Measurements from ENCODE around the gene TCF7L1. TPM values are rescaled to one million over a fixed set of nuclear protein-coding genes. Genes with fewer than 3 reads are reported as not detected.

TCF7L1 gene
- total and polyA plus RNA-seq, 5 donors, result 12.0 to 13.8 (median 12.9) TPM

DNA sequence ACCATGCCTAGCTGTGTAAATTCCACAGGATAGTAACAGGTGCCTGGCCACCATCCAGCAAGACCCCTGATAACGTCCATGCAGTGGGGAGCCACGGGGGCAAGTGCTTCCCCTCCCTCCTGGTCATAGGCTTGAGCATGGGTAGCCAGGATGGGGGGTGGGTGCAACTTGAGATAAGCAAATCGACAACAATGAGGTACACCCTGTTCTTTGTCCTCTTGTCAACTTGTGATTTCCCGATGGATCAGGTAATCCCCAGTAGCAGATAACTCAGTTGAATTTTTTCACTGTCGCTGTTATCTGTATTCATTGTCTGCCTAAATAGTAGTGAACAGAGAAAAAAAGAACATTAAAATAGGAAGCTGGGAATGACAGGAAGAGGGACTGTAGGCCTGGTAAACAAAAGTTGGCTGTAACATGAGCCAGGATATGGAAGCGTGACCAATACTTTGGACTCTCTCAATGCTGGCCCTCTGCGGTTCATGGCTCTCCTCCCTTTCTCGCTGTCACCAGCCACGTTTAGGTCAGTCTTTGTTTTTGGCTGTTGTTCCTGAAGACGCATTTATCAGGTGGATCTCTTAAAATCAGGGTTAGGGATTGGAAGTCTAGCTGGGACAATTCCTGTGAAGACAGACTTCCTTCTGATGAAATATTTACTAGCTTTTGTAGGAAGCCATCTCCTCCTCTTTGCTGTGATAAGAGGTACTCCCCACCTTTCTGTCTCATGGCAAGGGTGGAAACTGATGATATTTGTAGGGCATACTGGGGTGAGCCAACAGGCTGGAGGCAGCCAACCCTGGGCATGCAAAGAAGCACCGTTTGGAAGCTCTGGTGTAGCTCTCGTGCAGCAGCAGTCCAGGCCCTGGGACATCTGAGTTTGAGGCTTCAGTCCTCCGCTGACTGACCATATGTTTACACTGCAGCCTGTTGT, 42.4 kb downstream of the TCF7L1 start:
- 20% methylated on average over 13 of the region's 13 CpGs for WGBS
- H3K27me3 ChIP-seq (ENCODE audit: control insufficient read depth, insufficient read depth), result no peaks in the 10 kb centered on the region
- peak; percentile 78 to 81 for ATAC-seq
- DNase-seq, result peak; percentile 51 to 74 (median 71)
- peak overlapping the region; percentile 46 for H3K27ac ChIP-seq (ENCODE audit: low read length)
- intact Hi-C loops (cut with DNase I), result loop anchor here in 1 of 4 donors (5.0 kb wide), 1 partner anchor 33 kb away; no protein-coding TSS in a partner anchor
- H3K4me3 ChIP-seq (ENCODE audit: low read length), result no peak overlapping the region
- peaks cover 19% of the 10 kb centered on the region for H3K4me1 ChIP-seq (ENCODE audit: control insufficient read depth, insufficient read depth, low read length)
- no peaks in the 10 kb centered on the region for H3K9me3 ChIP-seq (ENCODE audit: control insufficient read depth, low read length)

- no peak for ATAC-seq
- intact Hi-C loops (cut with DNase I), result loop anchor here in 1 of 4 donors (5.0 kb wide), 1 partner anchor 35 kb away; no protein-coding TSS in a partner anchor
Observed at GRCh38 chr2:85177031-85177824, 44.0 kb downstream of the TCF7L1 start.

DNA sequence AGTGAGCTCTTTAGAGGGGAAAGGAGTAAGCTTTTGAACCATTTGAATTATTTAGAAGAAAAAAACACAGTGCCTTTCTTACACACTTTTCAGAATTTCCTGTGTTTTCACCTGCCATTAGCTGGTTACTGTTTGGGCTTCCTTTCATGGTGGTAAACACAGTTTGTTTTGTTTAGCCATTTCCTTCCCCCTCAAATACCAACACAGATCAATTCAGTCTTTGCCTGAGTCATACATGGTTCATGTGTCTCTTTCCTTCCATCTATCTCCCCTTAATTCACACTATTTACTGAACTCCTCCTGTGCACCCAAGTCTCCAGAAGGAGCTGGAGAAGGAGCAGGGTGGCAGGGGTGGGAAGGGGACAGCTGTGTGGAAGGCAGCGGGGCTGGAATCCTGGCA, 45.0 kb downstream of the TCF7L1 start:
- intact Hi-C loops (cut with DNase I), result loop anchor here in 1 of 4 donors (5.0 kb wide), 1 partner anchor 36 kb away; no protein-coding TSS in a partner anchor
- no peaks in the 10 kb centered on the region for H3K27me3 ChIP-seq (ENCODE audit: control insufficient read depth, insufficient read depth)
- no peaks in the 10 kb centered on the region for H3K9me3 ChIP-seq (ENCODE audit: control insufficient read depth, low read length)
- no peak overlapping the region for H3K27ac ChIP-seq (ENCODE audit: low read length)
- H3K4me3 ChIP-seq (ENCODE audit: low read length), result no peak overlapping the region
- DNase-seq (no peak), ATAC-seq (no peak)
- peaks cover 31% of the 10 kb centered on the region for H3K4me1 ChIP-seq (ENCODE audit: control insufficient read depth, insufficient read depth, low read length)
- 96% methylated on average over 1 of the region's 1 CpG for WGBS

More at GRCh38 chr2:85177031-85177824, 44.0 kb downstream of the TCF7L1 start:
- no peak for DNase-seq
- peaks cover 31% of the 10 kb centered on the region for H3K4me1 ChIP-seq (ENCODE audit: control insufficient read depth, insufficient read depth, low read length)
- no peak overlapping the region for H3K27ac ChIP-seq (ENCODE audit: low read length)
- no peak overlapping the region for H3K4me3 ChIP-seq (ENCODE audit: low read length)
- WGBS, result 95% methylated on average over 7 of the region's 7 CpGs
- no peaks in the 10 kb centered on the region for H3K27me3 ChIP-seq (ENCODE audit: control insufficient read depth, insufficient read depth)
- H3K9me3 ChIP-seq (ENCODE audit: control insufficient read depth, low read length), result no peaks in the 10 kb centered on the region

- ATAC-seq, result no peak
- WGBS, result 70% methylated on average over 5 of the region's 5 CpGs
- H3K27ac ChIP-seq (ENCODE audit: low read length), result no peak overlapping the region
- H3K4me3 ChIP-seq (ENCODE audit: low read length), result no peak overlapping the region
- no peak for DNase-seq
- H3K9me3 ChIP-seq (ENCODE audit: control insufficient read depth, low read length), result no peaks in the 10 kb centered on the region
- no peaks in the 10 kb centered on the region for H3K27me3 ChIP-seq (ENCODE audit: control insufficient read depth, insufficient read depth)
- intact Hi-C loops (cut with DNase I), result loop anchor here in 1 of 4 donors (5.0 kb wide), 1 partner anchor 37 kb away; no protein-coding TSS in a partner anchor
- peaks cover 30% of the 10 kb centered on the region for H3K4me1 ChIP-seq (ENCODE audit: control insufficient read depth, insufficient read depth, low read length)
Observed at GRCh38 chr2:85178980-85179411, 45.8 kb downstream of the TCF7L1 start.

GRCh38 chr2:85179541-85179940, 46.3 kb downstream of the TCF7L1 start:
- DNase-seq (no peak), ATAC-seq (no peak)
- H3K9me3 ChIP-seq (ENCODE audit: control insufficient read depth, low read length), result no peaks in the 10 kb centered on the region
- H3K4me1 ChIP-seq (ENCODE audit: control insufficient read depth, insufficient read depth, low read length), result peaks cover 29% of the 10 kb centered on the region
- 52% methylated on average over 3 of the region's 3 CpGs for WGBS
- intact Hi-C loops (cut with DNase I), result loop anchor here in 1 of 4 donors (5.0 kb wide), 1 partner anchor 37 kb away; no protein-coding TSS in a partner anchor
- no peaks in the 10 kb centered on the region for H3K27me3 ChIP-seq (ENCODE audit: control insufficient read depth, insufficient read depth)
- no peak overlapping the region for H3K27ac ChIP-seq (ENCODE audit: low read length)
- no peak overlapping the region for H3K4me3 ChIP-seq (ENCODE audit: low read length)

GRCh38 chr2:85180322-85181133, 47.3 kb downstream of the TCF7L1 start:
- Histone ChIP-seq H3K4me3 (ENCODE audit: low read length) (no peak overlapping the region), H3K27me3 (ENCODE audit: control insufficient read depth, insufficient read depth) (no peaks in the 10 kb centered on the region), H3K4me1 (ENCODE audit: control insufficient read depth, insufficient read depth, low read length) (peaks cover 27% of the 10 kb centered on the region), H3K27ac (ENCODE audit: low read length) (no peak overlapping the region), H3K9me3 (ENCODE audit: control insufficient read depth, low read length) (no peaks in the 10 kb centered on the region)
- 55% methylated on average over 12 of the region's 12 CpGs for WGBS
- peak in 1 of 2 donors; percentile 19 for ATAC-seq
- intact Hi-C loops (cut with DNase I), result no loop called here
- no peak for DNase-seq

DNA sequence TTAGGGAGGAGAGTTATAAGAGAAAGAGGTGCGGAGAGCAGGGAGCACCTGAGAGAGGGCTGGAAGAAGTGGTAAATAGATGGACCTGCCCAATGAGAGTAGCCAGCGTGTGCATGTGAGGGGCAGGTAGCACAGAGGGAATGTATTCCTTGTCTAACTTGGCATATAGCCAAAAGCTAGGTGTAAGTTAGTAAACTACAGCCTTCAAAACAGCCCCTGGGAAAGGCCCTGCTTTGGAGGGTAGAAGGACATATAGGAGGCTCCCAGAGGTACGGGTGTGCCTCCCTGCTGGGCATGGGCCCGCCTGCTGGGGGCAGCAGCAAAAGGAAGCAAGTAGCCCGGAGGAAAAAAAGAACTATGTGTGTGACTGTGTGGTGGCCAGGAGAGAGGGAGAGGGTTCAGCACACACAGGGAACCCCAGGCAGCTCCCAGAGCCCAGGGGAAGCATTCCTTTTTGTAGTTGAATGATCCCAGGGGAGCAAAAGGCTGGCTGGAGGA, 48.0 kb downstream of the TCF7L1 start:
- no peak overlapping the region for H3K27ac ChIP-seq (ENCODE audit: low read length)
- 70% methylated on average over 5 of the region's 5 CpGs for WGBS
- no peak overlapping the region for H3K4me3 ChIP-seq (ENCODE audit: low read length)
- no peaks in the 10 kb centered on the region for H3K9me3 ChIP-seq (ENCODE audit: control insufficient read depth, low read length)
- DNase-seq (no peak), ATAC-seq (peak; percentile 42 to 51)
- no peaks in the 10 kb centered on the region for H3K27me3 ChIP-seq (ENCODE audit: control insufficient read depth, insufficient read depth)
- intact Hi-C loops (cut with DNase I), result no loop called here
- peaks cover 21% of the 10 kb centered on the region for H3K4me1 ChIP-seq (ENCODE audit: control insufficient read depth, insufficient read depth, low read length)

GRCh38 chr2:85181844-85182456, 48.8 kb downstream of the TCF7L1 start:
- H3K4me1 ChIP-seq (ENCODE audit: control insufficient read depth, insufficient read depth, low read length), result peaks cover 21% of the 10 kb centered on the region
- H3K27ac ChIP-seq (ENCODE audit: low read length), result no peak overlapping the region
- intact Hi-C loops (cut with DNase I), result no loop called here
- peak in 1 of 2 donors; percentile 15 for ATAC-seq
- no peak overlapping the region for H3K4me3 ChIP-seq (ENCODE audit: low read length)
- 74% methylated on average over 11 of the region's 11 CpGs for WGBS
- DNase-seq, result peak in 1 of 3 donors; percentile 50
- H3K27me3 ChIP-seq (ENCODE audit: control insufficient read depth, insufficient read depth), result no peaks in the 10 kb centered on the region
- no peaks in the 10 kb centered on the region for H3K9me3 ChIP-seq (ENCODE audit: control insufficient read depth, low read length)

DNA sequence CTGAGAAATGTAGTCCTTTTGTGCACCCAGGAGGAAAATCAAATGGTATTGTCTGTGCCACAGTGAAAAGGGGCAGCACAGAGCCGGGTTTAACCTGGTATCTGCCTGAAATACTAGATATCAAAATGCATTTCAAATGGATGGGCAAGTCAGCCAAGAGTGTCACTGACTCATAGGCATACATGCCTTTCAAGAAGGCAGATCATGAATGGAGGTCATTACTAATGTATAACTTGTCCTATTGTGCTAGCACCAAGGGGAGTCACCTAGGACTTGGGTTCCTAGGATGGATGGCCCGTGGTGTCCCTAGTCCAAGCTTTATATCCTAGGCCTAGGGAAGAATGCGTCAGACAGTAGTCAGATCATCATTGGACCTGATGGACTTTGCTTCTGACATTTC, 49.9 kb downstream of the TCF7L1 start:
- Histone ChIP-seq H3K4me3 (ENCODE audit: low read length) (no peak overlapping the region), H3K9me3 (ENCODE audit: control insufficient read depth, low read length) (no peaks in the 10 kb centered on the region), H3K27ac (ENCODE audit: low read length) (no peak overlapping the region), H3K27me3 (ENCODE audit: control insufficient read depth, insufficient read depth) (no peaks in the 10 kb centered on the region), H3K4me1 (ENCODE audit: control insufficient read depth, insufficient read depth, low read length) (peaks cover 21% of the 10 kb centered on the region)
- 85% methylated on average over 3 of the region's 3 CpGs for WGBS
- intact Hi-C loops (cut with DNase I), result no loop called here
- DNase-seq (no peak), ATAC-seq (no peak)

DNA sequence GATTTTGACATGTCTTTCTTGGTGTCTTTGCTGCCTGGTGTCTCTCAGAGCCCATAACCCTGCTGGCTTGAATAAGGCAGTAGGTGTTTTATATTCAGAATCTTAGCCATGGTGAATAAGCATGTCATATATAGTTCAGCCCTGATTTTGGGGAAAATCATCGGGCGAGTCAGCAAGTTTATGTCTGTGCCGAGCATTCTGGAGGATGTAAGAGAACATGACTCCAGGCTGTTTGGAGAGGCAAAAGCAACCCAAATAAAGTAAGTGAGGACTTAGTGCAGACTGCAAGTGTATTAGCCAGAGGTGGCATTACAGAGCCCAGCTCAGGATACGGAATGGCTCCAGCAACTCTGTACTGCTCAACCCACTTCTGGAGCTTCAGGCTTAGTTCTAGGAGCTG, 50.3 kb downstream of the TCF7L1 start:
- peaks cover 21% of the 10 kb centered on the region for H3K4me1 ChIP-seq (ENCODE audit: control insufficient read depth, insufficient read depth, low read length)
- H3K27me3 ChIP-seq (ENCODE audit: control insufficient read depth, insufficient read depth), result no peaks in the 10 kb centered on the region

More for the DNA sequence above, 50.3 kb downstream of the TCF7L1 start:
- Histone ChIP-seq H3K27ac (ENCODE audit: low read length) (no peak overlapping the region), H3K9me3 (ENCODE audit: control insufficient read depth, low read length) (no peaks in the 10 kb centered on the region), H3K4me3 (ENCODE audit: low read length) (no peak overlapping the region)
- no peak for DNase-seq
- intact Hi-C loops (cut with DNase I), result no loop called here
- WGBS, result 74% methylated on average over 4 of the region's 4 CpGs
- no peak for ATAC-seq

All from right cardiac atrium (tissue), 5 donors.